ENCODE measurements around the gene SVEP1.

GRCh38 chr9:110619831-110620230, 40.3 kb upstream of the SVEP1 start:
- TF ChIP-seq CTCF (IDR thresholded peaks at IDR 0.05) (no peak), GABPA (IDR thresholded peaks at IDR 0.05; ENCODE audit: low read depth) (no peak), REST (IDR thresholded peaks at IDR 0.05; ENCODE audit: low read depth, low read length) (no peak), NRF1 (IDR thresholded peaks at IDR 0.05; ENCODE audit: low read depth, low read length) (no peak), EZH2phosphoT487 (IDR thresholded peaks at IDR 0.05; ENCODE audit: borderline replicate concordance, low read depth) (no peak), RAD21 (IDR thresholded peaks at IDR 0.05; ENCODE audit: low read length) (no peak), ZBTB33 (IDR thresholded peaks at IDR 0.05; ENCODE audit: borderline replicate concordance, low read depth) (no peak), TAF1 (IDR thresholded peaks at IDR 0.05; ENCODE audit: borderline replicate concordance, low read depth, low read length) (no peak), SMC3 (IDR thresholded peaks at IDR 0.05; ENCODE audit: low read depth, low read length) (no peak), POLR2AphosphoS5 (IDR thresholded peaks at IDR 0.05; ENCODE audit: low read depth, low read length) (no peak), RFX5 (IDR thresholded peaks at IDR 0.05; ENCODE audit: low read length) (no peak), SIN3A (IDR thresholded peaks at IDR 0.05; ENCODE audit: borderline replicate concordance, low read depth, low read length) (no peak), RXRA (IDR thresholded peaks at IDR 0.05; ENCODE audit: borderline replicate concordance, low read depth) (no peak)

All from SK-N-SH (cell line).